ENCODE data around the gene PRCP. TPM values are rescaled to one million over a fixed set of nuclear protein-coding genes. Genes with fewer than 3 reads are reported as not detected.
A peak's percentile ranks its signal among the peaks of the same experiment; 100 is the strongest.

The PRCP gene
- total and polyA plus RNA-seq, 2 donors (not counting 3 experiments of a cell fraction or from before 2014, with no cell fraction given) = 170 to 277 TPM

DNA sequence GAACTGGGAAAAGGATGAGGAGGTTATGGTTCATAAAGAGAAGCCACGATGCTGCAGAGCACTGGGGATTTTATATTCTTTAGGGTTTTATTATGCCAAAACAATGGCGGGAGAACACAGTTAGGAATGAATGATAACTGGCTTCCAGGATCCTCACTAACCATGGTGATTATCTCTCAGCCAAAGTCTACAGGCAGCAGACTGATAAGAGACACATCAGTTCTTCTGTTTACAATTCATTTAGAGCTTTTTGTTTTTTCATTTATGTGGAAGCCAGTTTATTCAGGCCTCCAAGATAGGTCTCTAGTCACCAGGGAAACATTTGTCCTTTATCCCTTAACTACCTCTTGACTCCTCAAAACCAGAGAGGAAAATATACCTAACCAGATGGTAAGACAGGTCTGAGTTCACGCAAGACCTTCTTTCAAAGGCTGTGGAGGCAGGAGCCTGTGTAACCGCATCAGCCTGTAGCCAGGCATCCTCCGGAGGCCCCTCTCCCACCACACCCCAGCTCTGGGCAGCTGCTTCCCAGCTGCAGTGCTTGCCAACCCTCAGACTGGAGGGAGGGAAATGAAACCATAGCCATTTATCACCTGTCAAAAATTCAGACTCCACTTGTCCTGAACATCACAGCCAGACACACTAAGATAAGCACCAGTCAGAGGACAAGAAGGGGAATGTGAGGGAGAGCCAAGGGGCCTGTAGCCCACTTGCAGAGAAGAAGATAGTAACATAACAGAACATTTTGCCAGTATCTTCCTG lies 109.3 kb downstream of the PRCP start:
- Histone ChIP-seq H3K9me3 (replicated peaks; ENCODE audit: control insufficient read depth, insufficient read depth, low read length) (no peaks in the 10 kb centered on the region), H3K27me3 (ENCODE audit: control insufficient read depth in 2 of 2, insufficient read depth in 2 of 2, low read length in 2 of 2) (no peaks in the 10 kb centered on the region), H3K36me3 (ENCODE audit: control insufficient read depth in 2 of 2, extremely low read depth in 1 of 2, insufficient read depth in 2 of 2, low read length in 2 of 2) (no peaks in the 10 kb centered on the region), H3K9me1 (replicated peaks; ENCODE audit: control insufficient read depth, extremely low read depth, insufficient read depth, low read length) (no peaks in the 10 kb centered on the region), H3K4me3 (replicated peaks in 1 of 3; ENCODE audit: insufficient read depth in 1 of 3, low read depth in 1 of 3, low read length in 3 of 3) (no peak overlapping the region), H3K4me2 (ENCODE audit: insufficient read depth, low read length) (no peak overlapping the region), H3K27ac (ENCODE audit: insufficient read depth, low read depth, low read length) (no peak overlapping the region), H3K79me2 (ENCODE audit: control insufficient read depth, insufficient read depth, low read length) (no peaks in the 10 kb centered on the region), H4K20me1 (replicated peaks; ENCODE audit: control insufficient read depth, extremely low read depth, insufficient read depth, low read length) (no peaks in the 10 kb centered on the region), H3K4me1 (ENCODE audit: control insufficient read depth, extremely low read depth, insufficient read depth, low read length) (peaks cover 43% of the 10 kb centered on the region), H2AFZ (ENCODE audit: low read depth, low read length) (peak overlapping the region; percentile 4), H3K9ac (replicated peaks; ENCODE audit: extremely low read depth, insufficient read depth, low read length) (no peak overlapping the region)
- TF ChIP-seq POLR2AphosphoS5 (IDR thresholded peaks at IDR 0.05; ENCODE audit: insufficient read depth, low read depth, low read length) (no peak), POLR2A (IDR thresholded peaks at IDR 0.05; ENCODE audit: low read depth, low read length) (no peak)
- TF ChIP-seq, protein P1, sequence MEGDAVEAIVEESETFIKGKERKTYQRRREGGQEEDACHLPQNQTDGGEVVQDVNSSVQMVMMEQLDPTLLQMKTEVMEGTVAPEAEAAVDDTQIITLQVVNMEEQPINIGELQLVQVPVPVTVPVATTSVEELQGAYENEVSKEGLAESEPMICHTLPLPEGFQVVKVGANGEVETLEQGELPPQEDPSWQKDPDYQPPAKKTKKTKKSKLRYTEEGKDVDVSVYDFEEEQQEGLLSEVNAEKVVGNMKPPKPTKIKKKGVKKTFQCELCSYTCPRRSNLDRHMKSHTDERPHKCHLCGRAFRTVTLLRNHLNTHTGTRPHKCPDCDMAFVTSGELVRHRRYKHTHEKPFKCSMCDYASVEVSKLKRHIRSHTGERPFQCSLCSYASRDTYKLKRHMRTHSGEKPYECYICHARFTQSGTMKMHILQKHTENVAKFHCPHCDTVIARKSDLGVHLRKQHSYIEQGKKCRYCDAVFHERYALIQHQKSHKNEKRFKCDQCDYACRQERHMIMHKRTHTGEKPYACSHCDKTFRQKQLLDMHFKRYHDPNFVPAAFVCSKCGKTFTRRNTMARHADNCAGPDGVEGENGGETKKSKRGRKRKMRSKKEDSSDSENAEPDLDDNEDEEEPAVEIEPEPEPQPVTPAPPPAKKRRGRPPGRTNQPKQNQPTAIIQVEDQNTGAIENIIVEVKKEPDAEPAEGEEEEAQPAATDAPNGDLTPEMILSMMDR (IDR thresholded peaks at IDR 0.05; ENCODE audit: extremely low read depth in 1 of 2, insufficient read depth in 1 of 2, low read depth in 1 of 2, low read length in 2 of 2) = no peak
- TF ChIP-seq, protein P2, sequence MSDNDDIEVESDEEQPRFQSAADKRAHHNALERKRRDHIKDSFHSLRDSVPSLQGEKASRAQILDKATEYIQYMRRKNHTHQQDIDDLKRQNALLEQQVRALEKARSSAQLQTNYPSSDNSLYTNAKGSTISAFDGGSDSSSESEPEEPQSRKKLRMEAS (IDR thresholded peaks at IDR 0.05; ENCODE audit: insufficient read depth, insufficient read length) = no peak
- POLR2A ChIA-PET = interaction anchor here (0.6 kb wide), 1 partner anchor 366 kb away, joined by 7 read pairs; no protein-coding TSS in a partner anchor
- dilution Hi-C loops (cut with MboI; ENCODE audit: extremely low pct_ligation_motif_present, low sequenced_read_pairs) = no loop called here
- no TSS peak for BruUV-seq (replicated peaks)
- FAIRE-seq = no peak
- CTCF ChIA-PET = interaction anchor here (0.8 to 3.5 kb wide), 4 partner anchors 15 to 76 kb away, joined by 3 to 30 read pairs (median 4); no protein-coding TSS in a partner anchor
- DNase-seq (ENCODE audit: low read depth, low spot score) = peak; percentile 45
- intact Hi-C loops (cut with micrococcal nuclease) = no loop called here

DNA sequence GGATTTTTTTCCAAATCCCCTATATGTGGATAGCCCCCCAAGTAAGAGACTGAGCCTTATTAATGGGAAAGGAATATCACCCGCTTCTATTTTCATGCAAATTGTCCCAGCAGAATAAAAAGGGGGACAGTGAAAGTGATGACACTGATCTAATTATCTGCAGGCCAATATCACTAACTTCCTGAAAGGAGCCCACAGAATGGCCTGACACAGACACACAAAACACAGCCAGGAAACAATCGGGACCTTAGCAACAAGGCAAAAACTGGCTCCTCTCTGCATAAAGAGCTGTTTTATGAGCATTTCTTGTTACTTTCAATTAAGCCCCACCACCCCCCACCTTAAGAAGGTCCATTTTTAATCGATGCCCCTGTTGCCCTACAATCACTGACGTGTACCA lies 112.2 kb downstream of the PRCP start:
- FAIRE-seq = no peak
- no peak overlapping the region for H3K4me3 ChIP-seq (replicated peaks in 1 of 3; ENCODE audit: insufficient read depth in 1 of 3, low read depth in 1 of 3, low read length in 3 of 3)
- H3K27me3 ChIP-seq (ENCODE audit: control insufficient read depth in 2 of 2, insufficient read depth in 2 of 2, low read length in 2 of 2) = no peaks in the 10 kb centered on the region
- H3K4me1 ChIP-seq (ENCODE audit: control insufficient read depth, extremely low read depth, insufficient read depth, low read length) = peaks cover 20% of the 10 kb centered on the region
- H4K20me1 ChIP-seq (replicated peaks; ENCODE audit: control insufficient read depth, extremely low read depth, insufficient read depth, low read length) = no peaks in the 10 kb centered on the region
- no peak overlapping the region for H2AFZ ChIP-seq (ENCODE audit: low read depth, low read length)
- ChIA-PET CTCF (interaction anchor here (1.9 to 3.5 kb wide), 2 partner anchors 12 to 79 kb away, joined by 7 to 30 read pairs; no protein-coding TSS in a partner anchor), POLR2A (no interaction called here)
- dilution Hi-C loops (cut with MboI; ENCODE audit: extremely low pct_ligation_motif_present, low sequenced_read_pairs) = no loop called here
- H3K79me2 ChIP-seq (ENCODE audit: control insufficient read depth, insufficient read depth, low read length) = no peaks in the 10 kb centered on the region
- H3K4me2 ChIP-seq (ENCODE audit: insufficient read depth, low read length) = no peak overlapping the region
- TF ChIP-seq, protein P2 (IDR thresholded peaks at IDR 0.05; ENCODE audit: insufficient read depth, insufficient read length) = no peak
- no TSS peak for BruUV-seq (replicated peaks)
- no peak for DNase-seq (ENCODE audit: low read depth, low spot score)
- H3K9me3 ChIP-seq (replicated peaks; ENCODE audit: control insufficient read depth, insufficient read depth, low read length) = no peaks in the 10 kb centered on the region
- no peak overlapping the region for H3K27ac ChIP-seq (ENCODE audit: insufficient read depth, low read depth, low read length)
- no peak overlapping the region for H3K9ac ChIP-seq (replicated peaks; ENCODE audit: extremely low read depth, insufficient read depth, low read length)
- no peaks in the 10 kb centered on the region for H3K9me1 ChIP-seq (replicated peaks; ENCODE audit: control insufficient read depth, extremely low read depth, insufficient read depth, low read length)
- intact Hi-C loops (cut with micrococcal nuclease) = no loop called here
- no peaks in the 10 kb centered on the region for H3K36me3 ChIP-seq (ENCODE audit: control insufficient read depth in 2 of 2, extremely low read depth in 1 of 2, insufficient read depth in 2 of 2, low read length in 2 of 2)

Data from endothelial cell of umbilical vein (primary cell).